ENCODE measurements around the gene EIF3D.

- no peak for TF ChIP-seq GATA3 (IDR thresholded peaks at IDR 0.05; ENCODE audit: low read depth, low read length)
- no peak for TF ChIP-seq GATA2 (IDR thresholded peaks at IDR 0.05; ENCODE audit: low read depth, low read length)
Observed at GRCh38 chr22:36492109-36492508, 36.9 kb downstream of the EIF3D start.

Measured in SH-SY5Y (cell line).